Loucy (cell line): ENCODE data around the gene STX8.

ENCODE experiments used
- H2AFZ ChIP-seq: fragments of 200-600 bp; sonication (generic); 2 replicates; pipeline ENCODE4 v1.6.0; 2016; ENCODE audit warnings: antibody characterized with exemption, mild to moderate bottlenecking, low read length, moderate library complexity
- H3F3A ChIP-seq: fragments of 200-600 bp; 2 replicates; pipeline ENCODE4 v1.6.0; 2016; ENCODE audit warnings: antibody characterized with exemption, low read depth, mild to moderate bottlenecking
- H3K27me3 ChIP-seq: fragments of 200-600 bp; sonication (generic); 2 replicates; pipeline ENCODE4 v1.6.1; 2014; ENCODE audit warnings: low read length, mild to moderate bottlenecking; ENCODE audit not compliant: insufficient read depth, poor library complexity, severe bottlenecking
- H3K36me3 ChIP-seq: fragments of 200-600 bp; sonication (generic); 2 replicates; pipeline ENCODE4 v1.6.1; 2016; ENCODE audit warnings: low read length; ENCODE audit not compliant: insufficient read depth
- H3K4me1 ChIP-seq: fragments of 200-600 bp; sonication (generic); 2 replicates; pipeline ENCODE4 v1.5.1; 2014; ENCODE audit warnings: low read length, mild to moderate bottlenecking; ENCODE audit not compliant: insufficient read depth, poor library complexity, severe bottlenecking
- H3K4me2 ChIP-seq: fragments of 200-600 bp; sonication (generic); 2 replicates; pipeline ENCODE4 v1.6.0; 2014; ENCODE audit warnings: antibody characterized with exemption, low read length, low read depth, mild to moderate bottlenecking; ENCODE audit not compliant: poor library complexity, severe bottlenecking
- H3K4me3 ChIP-seq: fragments of 200-600 bp; sonication (generic); 2 replicates; pipeline ENCODE4 v1.5.1; 2014; ENCODE audit warnings: low read length, mild to moderate bottlenecking, mixed read lengths; ENCODE audit not compliant: poor library complexity, severe bottlenecking
- H3K79me2 ChIP-seq: fragments of 200-600 bp; sonication (generic); 2 replicates; pipeline ENCODE4 v1.6.1; 2014; ENCODE audit warnings: low read length; ENCODE audit not compliant: insufficient read depth
- H3K9ac ChIP-seq: fragments of 200-600 bp; sonication (generic); 2 replicates; pipeline ENCODE4 v1.6.0; 2014; ENCODE audit warnings: mild to moderate bottlenecking, low read depth, low read length, moderate library complexity; ENCODE audit not compliant: poor library complexity, severe bottlenecking
- H3K9me2 ChIP-seq: fragments of 200-600 bp; sonication (generic); replicated peaks from 2 replicates; pipeline ENCODE4 v1.6.1; 2016; ENCODE audit warnings: low read depth, low read length, mixed read lengths
- H3K9me3 ChIP-seq: fragments of 200-600 bp; sonication (generic); 2 replicates; pipeline ENCODE4 v1.6.1; 2014; ENCODE audit warnings: mild to moderate bottlenecking, antibody characterized with exemption, low read length, low read depth; ENCODE audit not compliant: insufficient read depth
- H4K20me1 ChIP-seq: fragments of 200-600 bp; sonication (generic); 2 replicates; pipeline ENCODE4 v1.6.0; 2014; ENCODE audit warnings: antibody characterized with exemption, low read length, mild to moderate bottlenecking; ENCODE audit not compliant: insufficient read depth, poor library complexity, severe bottlenecking
- CTCF ChIP-seq: fragments of 200-600 bp; sonication (generic); conservative IDR thresholded peaks from 2 replicates; pipeline ENCODE4 v1.5.1; 2014; ENCODE audit warnings: mild to moderate bottlenecking, antibody characterized with exemption, low read length
- EZH2phosphoT487 ChIP-seq: fragments of 200-600 bp; IDR thresholded peaks from 2 replicates; pipeline ENCODE4 v1.6.1; 2018; ENCODE audit warnings: antibody characterized with exemption, mild to moderate bottlenecking, moderate library complexity, borderline replicate concordance

STX8 gene

GRCh38 chr17:9256751-9257629 is 318.6 kb downstream of the STX8 start:
- H3K27me3 ChIP-seq = no peaks in the 10 kb centered on the region
- no peak for TF ChIP-seq CTCF
- no peak for TF ChIP-seq EZH2phosphoT487
- no peaks in the 10 kb centered on the region for H3K9me3 ChIP-seq
- peaks cover 13% of the 10 kb centered on the region for H3K4me1 ChIP-seq
- no peaks in the 10 kb centered on the region for H3K79me2 ChIP-seq
- H4K20me1 ChIP-seq = no peaks in the 10 kb centered on the region
- H3F3A ChIP-seq = no peaks in the 10 kb centered on the region
- H3K9ac ChIP-seq = no peak overlapping the region
- no peaks in the 10 kb centered on the region for H3K9me2 ChIP-seq
- no peak overlapping the region for H2AFZ ChIP-seq
- H3K36me3 ChIP-seq = no peaks in the 10 kb centered on the region
- H3K4me3 ChIP-seq = no peak overlapping the region
- no peak overlapping the region for H3K4me2 ChIP-seq

- no peaks in the 10 kb centered on the region for H3F3A ChIP-seq
- H3K79me2 ChIP-seq = no peaks in the 10 kb centered on the region
- H3K4me1 ChIP-seq = peaks cover 13% of the 10 kb centered on the region
- no peaks in the 10 kb centered on the region for H3K9me2 ChIP-seq
- TF ChIP-seq CTCF = no peak
- no peak for TF ChIP-seq EZH2phosphoT487
- H3K36me3 ChIP-seq = no peaks in the 10 kb centered on the region
- H2AFZ ChIP-seq = no peak overlapping the region
- H3K4me3 ChIP-seq = no peak overlapping the region
- H3K4me2 ChIP-seq = no peak overlapping the region
- no peaks in the 10 kb centered on the region for H4K20me1 ChIP-seq
- H3K27me3 ChIP-seq = no peaks in the 10 kb centered on the region
- H3K9me3 ChIP-seq = no peaks in the 10 kb centered on the region
- no peak overlapping the region for H3K9ac ChIP-seq
Measured at GRCh38 chr17:9256361-9256750, 319.3 kb downstream of the STX8 start.

- no peaks in the 10 kb centered on the region for H3K36me3 ChIP-seq
- peaks cover 15% of the 10 kb centered on the region for H3K4me1 ChIP-seq
- H3K4me3 ChIP-seq = no peak overlapping the region
Measured at GRCh38 chr17:9255833-9256232, 319.8 kb downstream of the STX8 start.

More at GRCh38 chr17:9255833-9256232, 319.8 kb downstream of the STX8 start:
- Histone ChIP-seq H3K79me2 (no peaks in the 10 kb centered on the region), H3K9ac (no peak overlapping the region), H2AFZ (no peak overlapping the region), H4K20me1 (no peaks in the 10 kb centered on the region), H3F3A (no peaks in the 10 kb centered on the region), H3K9me2 (no peaks in the 10 kb centered on the region), H3K4me2 (no peak overlapping the region), H3K27me3 (no peaks in the 10 kb centered on the region), H3K9me3 (no peaks in the 10 kb centered on the region)
- no peak for TF ChIP-seq CTCF
- no peak for TF ChIP-seq EZH2phosphoT487
